ENCODE data around the gene TASP1. TPM values are rescaled to one million over a fixed set of nuclear protein-coding genes. Genes with fewer than 3 reads are reported as not detected.
"Not testable (repeated sequence)": the region's sequence is repeated elsewhere in the genome, so short reads cannot be mapped to it uniquely, and the experiment has no call there.

TASP1 gene
- total RNA-seq, 2 experiments from 2014 or later: 9.9 to 10.7 TPM

DNA sequence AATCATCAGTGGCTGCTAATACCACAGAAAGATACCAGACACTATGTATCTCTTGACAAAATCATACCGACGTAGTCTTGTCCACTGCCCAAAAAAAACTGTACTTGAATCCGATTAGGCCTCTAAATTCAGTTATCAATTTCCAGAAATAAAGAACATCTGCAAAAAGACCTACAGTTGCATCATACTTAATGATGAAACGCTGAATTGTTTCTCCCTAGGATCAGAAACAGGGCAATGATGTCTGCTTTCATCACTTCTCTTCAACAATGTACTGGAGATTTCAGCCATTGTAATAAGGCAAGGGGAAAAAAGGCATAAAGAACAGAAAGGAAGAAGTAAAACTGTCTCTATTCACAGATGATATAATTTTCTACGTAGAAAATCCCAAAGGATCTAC is 152.0 kb downstream of the TASP1 start:
- peaks cover 13% of the 10 kb centered on the region for H3K36me3 Mint-ChIP-seq
- H3K27me3 Mint-ChIP-seq: no peaks in the 10 kb centered on the region
- no peaks in the 10 kb centered on the region for H3K4me1 Mint-ChIP-seq
- POLR2A ChIA-PET: no interaction called here
- no peak overlapping the region for H3K4me3 Mint-ChIP-seq
- DNase-seq (no peak), ATAC-seq (ENCODE audit: low read depth) (no peak)
- H3K9me3 Mint-ChIP-seq: peaks cover 2% of the 10 kb centered on the region
- H3K27ac Mint-ChIP-seq: no peak overlapping the region

DNA sequence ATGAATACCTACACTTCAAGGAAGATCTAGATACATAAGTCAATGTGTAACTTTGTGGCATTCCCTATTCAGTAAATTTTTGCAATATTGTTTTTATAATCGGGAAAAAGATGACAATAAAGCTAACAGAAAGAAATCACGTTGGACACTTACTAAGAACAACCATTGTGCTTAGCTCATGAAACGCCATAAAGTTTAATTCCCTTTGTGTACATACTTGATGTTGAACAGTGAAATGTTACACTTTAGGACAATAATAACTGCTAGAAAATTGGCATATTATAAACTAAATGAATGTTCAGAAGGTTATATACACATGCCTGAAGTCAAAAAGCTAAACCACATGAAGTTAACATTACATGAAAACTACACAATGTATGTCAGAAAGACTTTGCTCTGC is 153.2 kb downstream of the TASP1 start:
- POLR2A ChIA-PET: no interaction called here
- Mint-ChIP-seq H3K36me3 (peaks cover 22% of the 10 kb centered on the region), H3K27ac (no peak overlapping the region), H3K4me3 (no peak overlapping the region), H3K27me3 (no peaks in the 10 kb centered on the region), H3K9me3 (peaks cover 2% of the 10 kb centered on the region), H3K4me1 (no peaks in the 10 kb centered on the region)
- DNase-seq (no peak), ATAC-seq (ENCODE audit: low read depth) (no peak)

DNA sequence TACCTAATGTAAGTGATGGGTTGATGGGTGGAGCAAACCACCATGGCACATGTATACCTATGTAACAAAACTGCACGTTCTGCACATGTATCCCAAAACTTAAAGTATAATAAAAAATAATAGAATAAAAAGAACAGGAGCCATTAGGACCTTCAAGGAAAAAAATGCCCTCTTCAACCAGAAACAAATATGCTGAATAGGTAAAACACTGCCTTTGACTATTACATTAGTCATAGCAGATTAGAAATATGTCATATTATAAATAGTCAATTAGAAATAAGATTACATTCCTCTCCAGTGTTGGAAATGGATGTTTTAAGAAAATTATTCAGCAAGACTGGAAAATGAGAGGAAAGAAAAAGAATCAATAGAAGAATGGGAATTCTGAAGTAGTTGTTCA is 153.7 kb downstream of the TASP1 start:
- H3K27ac Mint-ChIP-seq; H3K4me1 Mint-ChIP-seq; H3K27me3 Mint-ChIP-seq; H3K4me3 Mint-ChIP-seq; DNase-seq; H3K9me3 Mint-ChIP-seq; ATAC-seq (ENCODE audit: low read depth); POLR2A ChIA-PET: not testable (repeated sequence)
- peaks cover 22% of the 10 kb centered on the region for H3K36me3 Mint-ChIP-seq

DNA sequence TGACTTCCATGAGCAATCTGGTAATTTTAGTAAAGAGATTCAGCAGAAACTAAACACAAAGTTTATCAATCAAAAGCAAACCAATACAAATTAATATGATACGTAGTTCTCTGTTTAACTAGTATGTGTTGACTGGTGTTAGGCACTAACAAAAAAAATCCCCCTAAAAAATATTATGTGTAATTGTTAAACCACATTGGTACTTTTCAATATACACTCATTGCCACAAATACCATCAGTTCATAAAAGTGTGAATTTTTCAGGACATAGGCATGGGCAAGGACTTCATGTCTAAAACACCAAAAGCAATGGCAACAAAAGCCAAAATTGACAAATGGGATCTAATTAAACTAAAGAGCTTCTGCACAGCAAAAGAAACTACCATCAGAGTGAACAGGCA is 155.3 kb downstream of the TASP1 start:
- H3K4me3 Mint-ChIP-seq; POLR2A ChIA-PET; H3K27me3 Mint-ChIP-seq; ATAC-seq (ENCODE audit: low read depth); H3K4me1 Mint-ChIP-seq; DNase-seq; H3K9me3 Mint-ChIP-seq; H3K27ac Mint-ChIP-seq: not testable (repeated sequence)
- H3K36me3 Mint-ChIP-seq: peaks cover 24% of the 10 kb centered on the region

DNA sequence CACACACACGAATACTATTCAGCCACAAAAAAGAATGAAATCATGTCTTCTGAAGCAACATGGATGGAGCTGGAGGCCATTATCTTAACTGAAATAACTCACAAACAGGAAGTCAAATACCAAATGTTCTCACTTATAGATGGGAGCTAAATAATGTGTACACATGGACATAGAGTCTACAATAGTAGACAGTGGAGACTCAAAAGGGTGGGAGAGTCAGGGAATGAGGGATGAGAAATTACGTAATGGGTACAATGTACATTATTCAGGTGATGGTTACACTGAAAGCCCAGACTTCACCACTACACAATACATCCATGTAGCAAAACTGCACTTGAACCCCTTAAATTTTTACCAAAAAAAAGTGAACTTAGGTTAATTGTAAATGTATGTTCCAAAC is 160.4 kb downstream of the TASP1 start:
- Mint-ChIP-seq H3K4me1 (peaks cover 1% of the 10 kb centered on the region), H3K9me3 (peaks cover 6% of the 10 kb centered on the region), H3K27me3 (no peaks in the 10 kb centered on the region), H3K27ac (no peak overlapping the region), H3K4me3 (no peak overlapping the region), H3K36me3 (peaks cover 22% of the 10 kb centered on the region)
- DNase-seq: no peak
- ATAC-seq (ENCODE audit: low read depth): no peak
- POLR2A ChIA-PET: no interaction called here

DNA sequence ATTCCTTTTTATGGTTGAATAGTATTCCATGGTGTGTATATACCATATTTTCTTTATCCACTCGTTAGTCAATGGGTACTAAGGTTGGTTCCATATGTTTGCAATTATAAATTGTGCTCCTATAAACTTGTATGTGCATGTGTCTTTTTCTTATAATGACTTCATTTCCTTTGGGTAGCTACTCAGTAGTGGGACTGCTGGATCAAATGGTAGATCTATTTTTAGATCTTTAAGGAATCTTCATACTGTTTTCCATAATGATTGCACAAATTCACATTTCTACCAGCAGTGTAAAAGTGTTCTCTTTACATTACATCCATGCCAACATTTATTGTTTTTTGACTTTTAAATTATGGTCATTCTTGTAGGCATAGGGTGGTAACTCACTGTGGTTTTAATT is 164.3 kb downstream of the TASP1 start:
- no peak overlapping the region for H3K4me3 Mint-ChIP-seq
- H3K27me3 Mint-ChIP-seq: no peaks in the 10 kb centered on the region
- no peak for ATAC-seq (ENCODE audit: low read depth)
- no peak overlapping the region for H3K27ac Mint-ChIP-seq
- peaks cover 8% of the 10 kb centered on the region for H3K36me3 Mint-ChIP-seq
- DNase-seq: no peak
- POLR2A ChIA-PET: no interaction called here
- peaks cover 1% of the 10 kb centered on the region for H3K4me1 Mint-ChIP-seq
- peaks cover 7% of the 10 kb centered on the region for H3K9me3 Mint-ChIP-seq

DNA sequence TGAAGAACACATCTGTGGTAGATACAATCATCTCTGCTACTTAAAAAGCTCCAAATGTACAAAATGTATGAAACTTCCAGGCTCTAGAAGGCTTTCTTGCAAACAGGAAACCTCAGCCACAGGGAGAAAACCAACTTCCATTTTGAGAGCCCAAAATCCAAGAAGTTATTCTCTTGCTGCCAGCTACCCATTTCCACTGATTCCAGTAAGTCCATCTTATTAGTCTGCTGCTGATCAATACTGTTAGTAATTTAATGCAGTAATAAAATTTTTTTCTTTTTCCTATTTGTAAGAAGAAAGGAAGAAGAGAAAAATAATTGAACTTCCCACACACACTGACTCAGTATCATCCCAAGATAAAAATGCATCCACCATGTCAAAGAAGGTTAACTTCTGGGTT is 169.5 kb downstream of the TASP1 start:
- no peaks in the 10 kb centered on the region for H3K27me3 Mint-ChIP-seq
- peaks cover 14% of the 10 kb centered on the region for H3K36me3 Mint-ChIP-seq
- DNase-seq: no peak
- H3K4me1 Mint-ChIP-seq: no peaks in the 10 kb centered on the region
- ATAC-seq (ENCODE audit: low read depth): no peak
- POLR2A ChIA-PET: no interaction called here
- H3K27ac Mint-ChIP-seq: no peak overlapping the region
- H3K4me3 Mint-ChIP-seq: no peak overlapping the region
- peaks cover 7% of the 10 kb centered on the region for H3K9me3 Mint-ChIP-seq

DNA sequence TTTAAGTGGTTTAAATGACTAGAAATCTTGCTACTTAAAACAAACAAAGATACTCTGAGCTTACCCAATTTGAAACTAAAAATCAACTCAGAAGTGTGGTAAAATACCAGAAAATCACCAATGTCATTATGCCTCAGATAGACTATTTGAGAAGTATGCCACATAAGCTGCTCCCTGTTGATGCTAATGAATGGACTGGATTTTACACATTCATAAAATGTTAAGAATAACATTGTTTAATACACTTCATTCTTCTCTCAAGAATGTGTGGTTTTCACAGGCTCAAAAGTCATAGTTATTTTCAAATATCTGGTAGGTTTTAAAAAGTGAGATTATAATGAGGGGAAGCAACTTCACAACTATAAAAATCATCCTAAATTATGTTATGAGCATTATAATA is 170.6 kb downstream of the TASP1 start:
- H3K4me3 Mint-ChIP-seq: no peak overlapping the region
- POLR2A ChIA-PET: no interaction called here
- no peaks in the 10 kb centered on the region for H3K27me3 Mint-ChIP-seq
- DNase-seq (no peak), ATAC-seq (ENCODE audit: low read depth) (no peak)
- no peaks in the 10 kb centered on the region for H3K4me1 Mint-ChIP-seq
- H3K27ac Mint-ChIP-seq: no peak overlapping the region
- peaks cover 2% of the 10 kb centered on the region for H3K9me3 Mint-ChIP-seq
- peaks cover 15% of the 10 kb centered on the region for H3K36me3 Mint-ChIP-seq

DNA sequence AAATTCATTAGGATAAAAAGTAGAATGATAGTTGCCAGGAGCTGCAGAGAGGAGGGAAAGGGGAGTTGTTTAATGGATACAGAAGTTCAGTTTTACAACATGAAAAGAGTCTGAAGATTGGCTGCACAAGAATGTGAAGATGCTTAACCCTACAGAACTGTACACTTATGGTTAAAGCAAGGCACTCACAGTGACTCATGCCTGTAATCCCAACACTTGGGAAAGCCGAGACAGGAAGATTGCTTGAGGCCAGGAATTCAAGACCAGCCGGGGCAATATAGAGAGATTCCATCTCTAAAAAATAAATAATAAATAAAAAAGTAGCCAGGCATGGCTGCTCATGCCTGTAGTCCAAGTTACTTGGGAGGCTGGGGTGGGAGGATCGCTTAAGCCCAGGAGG is 174.0 kb downstream of the TASP1 start:
- Mint-ChIP-seq H3K4me3 (no peak overlapping the region), H3K27ac (no peak overlapping the region)

DNA sequence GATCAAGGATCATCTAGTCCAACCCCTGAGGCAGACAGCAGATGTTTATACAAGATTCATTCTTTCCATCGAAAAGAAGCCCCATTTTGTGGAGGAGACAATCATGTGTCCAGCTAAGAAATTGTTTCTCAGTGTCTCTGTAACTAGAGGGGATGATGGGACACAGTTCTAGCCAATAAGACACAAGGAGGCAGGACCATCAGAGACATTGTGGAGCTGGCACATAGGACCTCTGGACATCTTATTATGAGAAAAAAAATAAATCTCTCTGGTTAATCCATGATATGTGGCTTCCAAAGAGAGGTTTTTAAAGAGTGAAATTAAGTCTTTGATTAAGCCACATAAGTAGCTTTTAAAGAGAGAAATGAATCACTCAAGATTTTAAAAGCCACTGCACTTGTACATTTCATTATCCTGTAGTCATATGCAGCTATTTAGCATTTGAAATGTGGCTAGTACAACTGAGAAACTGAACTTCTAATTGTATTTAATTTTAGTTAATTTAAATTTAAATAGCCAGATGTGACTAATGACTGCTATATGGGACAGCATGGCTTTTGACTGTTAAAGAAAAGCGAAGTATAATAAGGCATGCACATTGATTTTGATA is 176.8 kb downstream of the TASP1 start:
- POLR2A ChIA-PET: interaction anchor here (0.5 kb wide), 1 partner anchor 68 kb away, joined by 3 read pairs; no protein-coding TSS in a partner anchor
- ATAC-seq (ENCODE audit: low read depth): no peak

More for the DNA sequence above, 174.0 kb downstream of the TASP1 start:
- Mint-ChIP-seq H3K36me3 (peaks cover 7% of the 10 kb centered on the region), H3K9me3 (no peaks in the 10 kb centered on the region), H3K27me3 (no peaks in the 10 kb centered on the region), H3K4me1 (no peaks in the 10 kb centered on the region)
- no peak for DNase-seq
- no peak for ATAC-seq (ENCODE audit: low read depth)
- POLR2A ChIA-PET: no interaction called here

DNA sequence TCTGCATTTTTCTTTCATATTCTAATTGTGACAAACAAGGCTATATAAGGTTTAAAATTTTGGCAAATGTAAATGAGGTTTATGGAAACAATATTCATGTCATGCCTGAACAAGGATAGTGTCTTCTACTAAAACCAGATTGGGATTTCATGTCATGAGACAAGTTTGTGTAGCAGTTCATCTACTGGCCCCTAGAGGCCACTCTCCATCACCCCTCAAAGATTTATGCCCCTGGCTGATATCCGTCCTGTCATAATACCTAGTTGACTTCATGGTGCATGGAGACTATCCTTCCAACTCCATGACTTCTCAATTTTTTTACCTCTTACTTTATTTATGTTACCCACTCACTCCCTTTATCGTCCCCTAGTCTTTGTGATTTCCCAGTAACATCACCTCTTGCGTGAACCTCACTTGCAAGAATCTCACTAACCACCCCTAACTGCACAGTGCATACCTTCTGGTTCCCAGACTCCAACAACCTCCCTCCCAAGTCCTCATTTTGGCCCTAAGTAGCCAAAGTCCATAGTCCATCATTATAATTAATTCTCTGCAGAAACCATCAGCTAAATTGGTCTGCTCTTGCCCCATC is 179.8 kb downstream of the TASP1 start:
- ATAC-seq (ENCODE audit: low read depth) (no peak), DNase-seq (no peak)
- H3K36me3 Mint-ChIP-seq: peaks cover 2% of the 10 kb centered on the region
- POLR2A ChIA-PET: no interaction called here
- no peaks in the 10 kb centered on the region for H3K9me3 Mint-ChIP-seq
- H3K4me3 Mint-ChIP-seq: no peak overlapping the region
- H3K27me3 Mint-ChIP-seq: no peaks in the 10 kb centered on the region
- H3K27ac Mint-ChIP-seq: no peak overlapping the region
- no peaks in the 10 kb centered on the region for H3K4me1 Mint-ChIP-seq

More for the DNA sequence above, 176.8 kb downstream of the TASP1 start:
- H3K9me3 Mint-ChIP-seq: no peaks in the 10 kb centered on the region
- H3K4me1 Mint-ChIP-seq: no peaks in the 10 kb centered on the region
- no peak overlapping the region for H3K27ac Mint-ChIP-seq
- no peak overlapping the region for H3K4me3 Mint-ChIP-seq
- no peaks in the 10 kb centered on the region for H3K27me3 Mint-ChIP-seq
- DNase-seq: no peak
- peaks cover 5% of the 10 kb centered on the region for H3K36me3 Mint-ChIP-seq

DNA sequence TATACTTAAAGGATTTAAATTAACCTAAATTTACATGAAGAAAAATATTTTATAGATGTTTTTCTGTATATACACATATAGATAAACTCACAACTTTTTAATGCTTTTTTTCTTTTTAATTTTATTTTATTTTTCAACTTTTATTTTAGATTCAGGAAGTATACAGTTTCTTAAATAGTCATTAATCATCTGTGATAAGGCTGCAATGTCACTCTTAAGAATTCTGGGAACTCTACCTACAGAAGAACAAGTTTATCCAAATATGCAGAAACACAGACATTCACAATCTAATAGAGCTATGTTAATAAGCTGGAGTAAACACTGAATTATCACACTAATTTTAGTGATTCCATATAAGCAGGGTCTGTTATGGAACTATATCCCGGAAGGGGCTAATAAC is 181.2 kb downstream of the TASP1 start:
- no peaks in the 10 kb centered on the region for H3K4me1 Mint-ChIP-seq
- H3K27me3 Mint-ChIP-seq: no peaks in the 10 kb centered on the region
- DNase-seq: no peak
- ATAC-seq (ENCODE audit: low read depth): no peak
- H3K36me3 Mint-ChIP-seq: peaks cover 8% of the 10 kb centered on the region
- peaks cover 2% of the 10 kb centered on the region for H3K9me3 Mint-ChIP-seq
- no peak overlapping the region for H3K27ac Mint-ChIP-seq
- POLR2A ChIA-PET: no interaction called here
- H3K4me3 Mint-ChIP-seq: no peak overlapping the region

DNA sequence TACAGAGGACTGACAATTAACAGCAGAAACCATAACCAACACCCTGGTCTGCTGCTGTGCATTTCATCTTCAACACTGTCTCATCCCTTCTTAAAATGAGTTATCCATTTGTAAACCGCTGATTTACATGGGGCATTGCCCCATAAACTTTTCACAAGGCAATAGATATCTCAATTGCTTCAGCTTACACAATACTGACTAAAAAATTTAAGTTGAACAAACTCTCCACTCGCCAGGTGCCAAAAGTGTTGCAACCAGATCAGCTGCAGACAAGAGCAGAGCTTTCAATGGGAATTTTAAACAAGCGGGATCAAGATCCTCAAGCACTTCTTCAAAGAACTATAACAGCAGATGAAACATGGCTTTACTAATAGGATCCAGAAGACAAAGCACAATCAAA is 183.0 kb downstream of the TASP1 start:
- Mint-ChIP-seq H3K9me3 (peaks cover 2% of the 10 kb centered on the region), H3K4me3 (no peak overlapping the region), H3K4me1 (no peaks in the 10 kb centered on the region), H3K27me3 (no peaks in the 10 kb centered on the region), H3K36me3 (peaks cover 8% of the 10 kb centered on the region), H3K27ac (no peak overlapping the region)
- ATAC-seq (ENCODE audit: low read depth): no peak
- no peak for DNase-seq
- POLR2A ChIA-PET: no interaction called here

DNA sequence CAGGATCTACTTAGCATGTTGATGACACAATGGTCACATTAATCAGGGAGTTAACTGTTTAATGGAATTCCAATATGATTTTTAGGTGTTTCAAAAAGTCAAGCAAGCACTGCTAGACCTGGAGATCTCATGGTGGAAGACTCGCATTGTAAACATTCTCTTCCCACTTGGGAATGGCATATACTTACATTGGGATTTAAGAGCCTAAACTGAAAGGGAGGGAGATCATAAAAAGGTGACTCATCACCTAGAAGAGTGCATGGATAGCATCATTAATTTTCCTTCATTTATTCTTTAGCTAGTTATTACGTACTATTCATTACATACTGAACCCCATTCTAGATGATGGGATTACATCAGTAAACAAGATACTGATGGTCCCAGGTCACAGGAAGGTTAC is 185.4 kb downstream of the TASP1 start:
- peaks cover 2% of the 10 kb centered on the region for H3K9me3 Mint-ChIP-seq
- no peak overlapping the region for H3K27ac Mint-ChIP-seq
- peaks cover 8% of the 10 kb centered on the region for H3K36me3 Mint-ChIP-seq
- no peaks in the 10 kb centered on the region for H3K4me1 Mint-ChIP-seq
- H3K27me3 Mint-ChIP-seq: no peaks in the 10 kb centered on the region
- POLR2A ChIA-PET: no interaction called here
- no peak overlapping the region for H3K4me3 Mint-ChIP-seq
- DNase-seq (no peak), ATAC-seq (ENCODE audit: low read depth) (no peak)

Data from activated naive CD8-positive, alpha-beta T cell treated with anti-CD3 and anti-CD28 coated beads, Interleukin-2, amount 10 ng/mL, durations not matched to agents 7 days and 5 days (primary cell).